HepG2 (cell line): Measurements from ENCODE around the gene CTRB2. TPM values are rescaled to one million over a fixed set of nuclear protein-coding genes. Genes with fewer than 3 reads are reported as not detected.

Source experiments
- DMAP1 ChIP-seq: IDR thresholded peaks from 2 replicates; pipeline ENCODE4 v1.6.1; 2016
- DR1 ChIP-seq: sonication (generic); formaldehyde crosslinking; IDR thresholded peaks from 2 replicates; pipeline ENCODE4 v1.8.0; 2021; ENCODE audit warnings: mild to moderate bottlenecking, missing genetic modification reagents, inconsistent platforms
- FOSL1 ChIP-seq: sonication (generic); formaldehyde crosslinking; IDR thresholded peaks from 2 replicates; pipeline ENCODE4 v1.9.0; 2021; ENCODE audit warnings: missing genetic modification reagents, borderline replicate concordance
- FOXP1 ChIP-seq, 2 experiments: fragments of 450-650 bp in 1 of 2; IDR thresholded peaks; 2 replicates each; pipeline ENCODE4 v1.6.1; 2017 to 2018; ENCODE audit warnings: antibody characterized with exemption in 1 of 2
- HOXA7 ChIP-seq: sonication (generic); formaldehyde crosslinking; IDR thresholded peaks from 2 replicates; pipeline ENCODE4 v1.8.1; 2022; ENCODE audit warnings: mild to moderate bottlenecking, missing genetic modification reagents, moderate library complexity
- KAT8 ChIP-seq: IDR thresholded peaks from 2 replicates; pipeline ENCODE4 v1.6.1; 2016; ENCODE audit warnings: missing genetic modification reagents, missing compliant biosample characterization
- KLF13 ChIP-seq: sonication (generic); formaldehyde crosslinking; IDR thresholded peaks from 2 replicates; pipeline ENCODE4 v1.4.0; 2020; ENCODE audit warnings: mild to moderate bottlenecking, missing genetic modification reagents
- KLF9 ChIP-seq: IDR thresholded peaks from 2 replicates; pipeline ENCODE4 v1.6.1; 2016; ENCODE audit warnings: low read depth
- MAZ ChIP-seq, 2 experiments: sonication (generic) in 1 of 2; formaldehyde crosslinking in 1 of 2; IDR thresholded peaks; 2 replicates each; pipeline versions ENCODE4 v1.5.0 to v1.6.1; 2012 to 2020; ENCODE audit warnings: low read depth in 2 of 2, mild to moderate bottlenecking in 2 of 2, borderline replicate concordance in 1 of 2, improper control_type of control experiment in 1 of 2, low read length in 1 of 2, missing genetic modification reagents in 1 of 2, moderate library complexity in 1 of 2
- NCOA5 ChIP-seq: sonication (generic); formaldehyde crosslinking; IDR thresholded peaks from 2 replicates; pipeline ENCODE4 v1.4.0; 2020; ENCODE audit warnings: missing genetic modification reagents
- PCBP1 ChIP-seq: fragments of 200-400 bp; formaldehyde crosslinking; IDR thresholded peaks from 2 replicates; pipeline ENCODE4 v1.6.1; 2017; ENCODE audit warnings: mild to moderate bottlenecking, low read depth, low read length, borderline replicate concordance
- RFX1 ChIP-seq: fragments of 450-650 bp; IDR thresholded peaks from 2 replicates; pipeline ENCODE4 v1.6.1; 2017
- THAP11 ChIP-seq: IDR thresholded peaks from 2 replicates; pipeline ENCODE4 v1.6.1; 2016; ENCODE audit warnings: missing biosample characterization, missing genetic modification reagents
- ZKSCAN5 ChIP-seq: sonication (generic); formaldehyde crosslinking; IDR thresholded peaks from 2 replicates; pipeline ENCODE4 v1.5.1; 2020; ENCODE audit warnings: mild to moderate bottlenecking, missing genetic modification reagents
- ZNF17 ChIP-seq: sonication (generic); formaldehyde crosslinking; IDR thresholded peaks from 2 replicates; pipeline ENCODE4 v1.5.0; 2020; ENCODE audit warnings: mild to moderate bottlenecking, missing genetic modification reagents
- ZNF660 ChIP-seq: sonication (generic); formaldehyde crosslinking; IDR thresholded peaks from 2 replicates; pipeline ENCODE4 v1.5.1; 2020; ENCODE audit warnings: mild to moderate bottlenecking, low read depth, missing genetic modification reagents, borderline replicate concordance
- ZNF780A ChIP-seq: sonication (generic); formaldehyde crosslinking; IDR thresholded peaks from 2 replicates; pipeline ENCODE4 v1.8.0; 2022; ENCODE audit warnings: mild to moderate bottlenecking, missing genetic modification reagents, moderate library complexity
- polyA plus RNA-seq, 8 experiments: library from polyadenylated mRNA; depleted of rRNA in 3 of 8; stranded (reverse) in 7 of 8; unstranded in 1 of 8; fragments of >200 nt; fragmentation: Illumina TruSeq in 4 of 8; extraction: Trizol in 4 of 8; gene quantifications; 2 replicates each; pipeline versions ENCODE4 v1.2.1 to v1.2.3, GENCODE V29; 2011 to 2016; ENCODE audit warnings: low read depth in 4 of 8, missing spikeins in 1 of 8, mixed read lengths in 1 of 8; ENCODE audit not compliant: insufficient read depth in 1 of 8
- total RNA-seq, 5 experiments: library from RNA; depleted of rRNA; stranded (reverse); fragments of >200 nt; fragmentation: Illumina TruSeq; extraction: Trizol; gene quantifications; 2 replicates each; pipeline ENCODE4 v1.2.3, GENCODE V29; 2016; ENCODE audit warnings: low read depth in 1 of 5
- TF ChIP-seq, protein P1 (sequence below): sonication (generic); formaldehyde crosslinking; IDR thresholded peaks from 2 replicates; pipeline ENCODE4 v1.5.0; 2020; ENCODE audit warnings: missing genetic modification reagents, mild to moderate bottlenecking, borderline replicate concordance
- TF ChIP-seq, protein P2 (sequence below): sonication (generic); formaldehyde crosslinking; IDR thresholded peaks from 2 replicates; pipeline ENCODE4 v1.5.0; 2020; ENCODE audit warnings: mild to moderate bottlenecking, missing genetic modification reagents, borderline replicate concordance
- TF ChIP-seq, protein P3 (sequence below): sonication (generic); formaldehyde crosslinking; IDR thresholded peaks from 2 replicates; pipeline ENCODE4 v1.4.0; 2020; ENCODE audit warnings: missing genetic modification reagents
- TF ChIP-seq, protein P4 (sequence below): sonication (generic); formaldehyde crosslinking; IDR thresholded peaks from 2 replicates; pipeline ENCODE4 v1.5.0; 2020; ENCODE audit warnings: missing genetic modification reagents
- TF ChIP-seq, protein P5 (sequence below): sonication (generic); formaldehyde crosslinking; IDR thresholded peaks from 2 replicates; pipeline ENCODE4 v1.8.1; 2023; ENCODE audit warnings: mild to moderate bottlenecking, missing genetic modification reagents
- TF ChIP-seq, protein P6 (sequence below): IDR thresholded peaks from 2 replicates; pipeline ENCODE4 v1.6.1; 2018; ENCODE audit warnings: missing genetic modification reagents

The CTRB2 gene
- total and polyA plus RNA-seq, 2 of the 13 experiments (the other 11 are each of a cell fraction or from before 2014, with no cell fraction given) = 0.13 TPM; not detected in 1

DNA sequence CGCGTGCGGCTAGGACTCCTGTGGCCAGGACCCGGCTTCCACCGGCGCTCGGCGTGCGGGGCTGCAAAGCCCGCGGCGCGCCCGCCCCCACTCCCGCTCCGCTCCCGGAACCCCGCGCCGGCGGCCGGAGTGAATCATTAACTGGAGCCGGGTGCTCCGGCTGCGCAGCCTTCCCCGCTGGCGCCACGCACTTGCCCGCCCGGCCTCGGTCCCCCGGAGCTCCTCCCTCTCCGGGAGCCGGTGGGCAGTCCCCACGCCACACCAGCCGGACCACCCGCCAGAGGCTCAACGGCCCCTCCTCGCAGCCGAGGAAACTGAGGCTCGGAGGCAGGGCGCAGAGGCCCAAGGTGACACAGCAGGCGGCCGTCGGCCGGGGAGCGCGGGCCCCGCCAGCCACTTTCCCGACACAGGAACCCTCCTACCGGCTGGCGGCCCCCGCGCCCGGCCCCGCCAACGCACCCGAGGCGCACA, 43.9 kb upstream of the CTRB2 start (continued):
- TF ChIP-seq DR1 (CRISPR knock-in tag) (no peak; the same call in none of the 2 replicates), KLF13 (no peak), NCOA5 (no peak), FOSL1 (CRISPR knock-in tag) (no peak), HOXA7 (no peak), DMAP1 (CRISPR knock-in tag) (peak; percentile 32; the same call in 1 of the 2 replicates), ZNF17 (CRISPR knock-in tag) (no peak), KLF9 (CRISPR knock-in tag) (peak; percentile 56; the same call in 1 of the 2 replicates), ZNF660 (CRISPR knock-in tag) (no peak), PCBP1 (no peak), KAT8 (CRISPR knock-in tag) (no peak), THAP11 (CRISPR knock-in tag) (peak; percentile 38; the same call in 1 of the 2 replicates), MAZ (IDR thresholded peaks at IDR 0.05; ENCODE audit: borderline replicate concordance, low read depth, low read length) (peak; percentile 59; the same call in 1 of the 2 replicates), MAZ (CRISPR knock-in tag; IDR thresholded peaks at IDR 0.05; ENCODE audit: low read depth) (no peak; the same call in 1 of the 2 replicates), RFX1 (no peak), FOXP1 (IDR thresholded peaks at IDR 0.05) (no peak), FOXP1 (CRISPR knock-in tag; IDR thresholded peaks at IDR 0.05) (no peak), ZNF780A (no peak), ZKSCAN5 (CRISPR knock-in tag) (no peak)
- TF ChIP-seq, protein P1, sequence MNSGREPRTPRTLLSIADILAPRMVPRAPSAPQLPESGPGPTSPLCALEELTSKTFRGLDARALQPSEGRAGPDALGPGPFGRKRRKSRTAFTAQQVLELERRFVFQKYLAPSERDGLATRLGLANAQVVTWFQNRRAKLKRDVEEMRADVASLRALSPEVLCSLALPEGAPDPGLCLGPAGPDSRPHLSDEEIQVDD (CRISPR knock-in tag) = no peak
- TF ChIP-seq, protein P2, sequence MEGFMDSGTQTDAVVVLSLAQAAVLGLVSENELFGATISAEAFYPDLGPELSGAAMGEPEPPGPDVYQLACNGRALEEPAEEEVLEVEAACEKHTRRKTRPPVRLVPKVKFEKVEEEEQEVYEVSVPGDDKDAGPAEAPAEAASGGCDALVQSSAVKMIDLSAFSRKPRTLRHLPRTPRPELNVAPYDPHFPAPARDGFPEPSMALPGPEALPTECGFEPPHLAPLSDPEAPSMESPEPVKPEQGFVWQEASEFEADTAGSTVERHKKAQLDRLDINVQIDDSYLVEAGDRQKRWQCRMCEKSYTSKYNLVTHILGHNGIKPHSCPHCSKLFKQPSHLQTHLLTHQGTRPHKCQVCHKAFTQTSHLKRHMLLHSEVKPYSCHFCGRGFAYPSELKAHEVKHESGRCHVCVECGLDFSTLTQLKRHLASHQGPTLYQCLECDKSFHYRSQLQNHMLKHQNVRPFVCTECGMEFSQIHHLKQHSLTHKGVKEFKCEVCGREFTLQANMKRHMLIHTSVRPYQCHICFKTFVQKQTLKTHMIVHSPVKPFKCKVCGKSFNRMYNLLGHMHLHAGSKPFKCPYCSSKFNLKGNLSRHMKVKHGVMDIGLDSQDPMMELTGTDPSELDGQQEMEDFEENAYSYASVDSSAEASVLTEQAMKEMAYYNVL = no peak; the same call in 1 of the 2 replicates
- TF ChIP-seq, protein P3, sequence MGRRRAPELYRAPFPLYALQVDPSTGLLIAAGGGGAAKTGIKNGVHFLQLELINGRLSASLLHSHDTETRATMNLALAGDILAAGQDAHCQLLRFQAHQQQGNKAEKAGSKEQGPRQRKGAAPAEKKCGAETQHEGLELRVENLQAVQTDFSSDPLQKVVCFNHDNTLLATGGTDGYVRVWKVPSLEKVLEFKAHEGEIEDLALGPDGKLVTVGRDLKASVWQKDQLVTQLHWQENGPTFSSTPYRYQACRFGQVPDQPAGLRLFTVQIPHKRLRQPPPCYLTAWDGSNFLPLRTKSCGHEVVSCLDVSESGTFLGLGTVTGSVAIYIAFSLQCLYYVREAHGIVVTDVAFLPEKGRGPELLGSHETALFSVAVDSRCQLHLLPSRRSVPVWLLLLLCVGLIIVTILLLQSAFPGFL (CRISPR knock-in tag) = no peak
- TF ChIP-seq, protein P4, sequence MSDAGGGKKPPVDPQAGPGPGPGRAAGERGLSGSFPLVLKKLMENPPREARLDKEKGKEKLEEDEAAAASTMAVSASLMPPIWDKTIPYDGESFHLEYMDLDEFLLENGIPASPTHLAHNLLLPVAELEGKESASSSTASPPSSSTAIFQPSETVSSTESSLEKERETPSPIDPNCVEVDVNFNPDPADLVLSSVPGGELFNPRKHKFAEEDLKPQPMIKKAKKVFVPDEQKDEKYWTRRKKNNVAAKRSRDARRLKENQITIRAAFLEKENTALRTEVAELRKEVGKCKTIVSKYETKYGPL = no peak
- TF ChIP-seq, protein P5, sequence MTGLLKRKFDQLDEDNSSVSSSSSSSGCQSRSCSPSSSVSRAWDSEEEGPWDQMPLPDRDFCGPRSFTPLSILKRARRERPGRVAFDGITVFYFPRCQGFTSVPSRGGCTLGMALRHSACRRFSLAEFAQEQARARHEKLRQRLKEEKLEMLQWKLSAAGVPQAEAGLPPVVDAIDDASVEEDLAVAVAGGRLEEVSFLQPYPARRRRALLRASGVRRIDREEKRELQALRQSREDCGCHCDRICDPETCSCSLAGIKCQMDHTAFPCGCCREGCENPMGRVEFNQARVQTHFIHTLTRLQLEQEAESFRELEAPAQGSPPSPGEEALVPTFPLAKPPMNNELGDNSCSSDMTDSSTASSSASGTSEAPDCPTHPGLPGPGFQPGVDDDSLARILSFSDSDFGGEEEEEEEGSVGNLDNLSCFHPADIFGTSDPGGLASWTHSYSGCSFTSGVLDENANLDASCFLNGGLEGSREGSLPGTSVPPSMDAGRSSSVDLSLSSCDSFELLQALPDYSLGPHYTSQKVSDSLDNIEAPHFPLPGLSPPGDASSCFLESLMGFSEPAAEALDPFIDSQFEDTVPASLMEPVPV (CRISPR knock-in tag) = no peak; the same call in 1 of the 2 replicates
- TF ChIP-seq, protein P6, sequence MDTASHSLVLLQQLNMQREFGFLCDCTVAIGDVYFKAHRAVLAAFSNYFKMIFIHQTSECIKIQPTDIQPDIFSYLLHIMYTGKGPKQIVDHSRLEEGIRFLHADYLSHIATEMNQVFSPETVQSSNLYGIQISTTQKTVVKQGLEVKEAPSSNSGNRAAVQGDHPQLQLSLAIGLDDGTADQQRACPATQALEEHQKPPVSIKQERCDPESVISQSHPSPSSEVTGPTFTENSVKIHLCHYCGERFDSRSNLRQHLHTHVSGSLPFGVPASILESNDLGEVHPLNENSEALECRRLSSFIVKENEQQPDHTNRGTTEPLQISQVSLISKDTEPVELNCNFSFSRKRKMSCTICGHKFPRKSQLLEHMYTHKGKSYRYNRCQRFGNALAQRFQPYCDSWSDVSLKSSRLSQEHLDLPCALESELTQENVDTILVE (CRISPR knock-in tag) = peak; percentile 63; the same call in 1 of the 2 replicates
